K562 (cell line): ENCODE results near the gene ZMYND8. TPM values are rescaled to one million over a fixed set of nuclear protein-coding genes. Genes with fewer than 3 reads are reported as not detected.
A peak's percentile ranks its signal among the peaks of the same experiment; 100 is the strongest.

Experiments used
- CREM ChIP-seq: IDR thresholded peaks from 2 replicates; pipeline ENCODE4 v1.6.1; 2014; ENCODE audit warnings: antibody characterized with exemption, low read depth
- CUX1 ChIP-seq: fragments of 200-800 bp; sonication (Bioruptor generic); IDR thresholded peaks from 2 replicates; pipeline ENCODE4 v1.6.1; 2016; ENCODE audit warnings: missing genetic modification characterization, missing compliant biosample characterization
- POLR2G ChIP-seq: fragments of 200-400 bp; formaldehyde crosslinking; IDR thresholded peaks from 2 replicates; pipeline ENCODE4 v1.6.1; 2017; ENCODE audit warnings: low read depth, mild to moderate bottlenecking, antibody characterized with exemption, low read length, moderate library complexity
- RBM25 ChIP-seq: fragments of 200-400 bp; formaldehyde crosslinking; IDR thresholded peaks from 2 replicates; pipeline ENCODE4 v1.6.1; 2018; ENCODE audit warnings: low read length, low read depth, moderate library complexity; ENCODE audit not compliant: severe bottlenecking
- SIN3A ChIP-seq, 2 experiments: fragments of 150-350 bp in 1 of 2; IDR thresholded peaks; 2 replicates each; pipeline ENCODE4 v1.6.1; 2011 to 2016; ENCODE audit warnings: borderline replicate concordance in 2 of 2, low read depth in 2 of 2, low read length in 2 of 2, mild to moderate bottlenecking in 2 of 2, moderate library complexity in 2 of 2; ENCODE audit not compliant: control insufficient read depth in 1 of 2
- TAF7 ChIP-seq: fragments of 450-650 bp; IDR thresholded peaks from 2 replicates; pipeline ENCODE4 v1.6.1; 2016; ENCODE audit warnings: missing genetic modification characterization, missing compliant biosample characterization
- ZNF280A ChIP-seq: fragments of 450-650 bp; IDR thresholded peaks from 2 replicates; pipeline ENCODE4 v1.6.1; 2018; ENCODE audit warnings: mild to moderate bottlenecking, low read depth; ENCODE audit not compliant: partially characterized antibody
- ZNF311 ChIP-seq: fragments of 250-450 bp; sonication (Bioruptor Pico); IDR thresholded peaks from 2 replicates; pipeline ENCODE4 v1.4.0; 2020; ENCODE audit warnings: mild to moderate bottlenecking, moderate library complexity
- ZNF436 ChIP-seq: fragments of 250-450, 450-650 bp; sonication (Bioruptor Pico); formaldehyde crosslinking; IDR thresholded peaks from 2 replicates; pipeline ENCODE4 v1.7.0; 2020; ENCODE audit warnings: mild to moderate bottlenecking
- polyA plus RNA-seq, 8 experiments: library from polyadenylated mRNA; depleted of rRNA in 4 of 8; stranded (reverse) in 5 of 8; unstranded in 3 of 8; fragments of >200 nt; fragmentation: Nextera tagmentation in 2 of 8; fragmentation: Illumina TruSeq in 1 of 8; extraction: Ambion mirVana in 2 of 8; extraction: Trizol in 1 of 8; gene quantifications; 2 replicates each; pipeline versions ENCODE4 v1.2.1 to v1.2.3, GENCODE V29; 2011 to 2014; ENCODE audit warnings: inconsistent platforms in 1 of 8, missing spikeins in 1 of 8
- total RNA-seq, 7 experiments: library from RNA; depleted of rRNA in 6 of 7; stranded (reverse); fragments of >200 nt in 6 of 7; fragmentation: Illumina TruSeq in 2 of 7; extraction: Trizol in 2 of 7; gene quantifications; 2 replicates each; pipeline versions ENCODE4 v1.2.1 to v1.2.3, GENCODE V29; 2011 to 2021; ENCODE audit warnings: low replicate concordance in 1 of 7
- TF ChIP-seq, protein P1 (sequence below): fragments of 450-650 bp; formaldehyde crosslinking; IDR thresholded peaks from 2 replicates; pipeline ENCODE4 v1.4.0; 2020; ENCODE audit warnings: mild to moderate bottlenecking, moderate library complexity
- TF ChIP-seq, protein P2 (sequence below): fragments of 450-650 bp; formaldehyde crosslinking; IDR thresholded peaks from 2 replicates; pipeline ENCODE4 v1.4.0; 2022; ENCODE audit warnings: missing genetic modification characterization
- TF ChIP-seq, protein P3 (sequence below): IDR thresholded peaks from 2 replicates; pipeline ENCODE4 v1.6.1; 2011; ENCODE audit warnings: borderline replicate concordance, low read depth, mild to moderate bottlenecking, moderate library complexity, low read length; ENCODE audit not compliant: insufficient read depth, poor library complexity, severe bottlenecking

Gene ZMYND8
- total and polyA plus RNA-seq, 9 of the 15 experiments (the other 6 are each of a cell fraction or from before 2014, with no cell fraction given), result 31.8 to 148 (median 71.9) TPM

DNA sequence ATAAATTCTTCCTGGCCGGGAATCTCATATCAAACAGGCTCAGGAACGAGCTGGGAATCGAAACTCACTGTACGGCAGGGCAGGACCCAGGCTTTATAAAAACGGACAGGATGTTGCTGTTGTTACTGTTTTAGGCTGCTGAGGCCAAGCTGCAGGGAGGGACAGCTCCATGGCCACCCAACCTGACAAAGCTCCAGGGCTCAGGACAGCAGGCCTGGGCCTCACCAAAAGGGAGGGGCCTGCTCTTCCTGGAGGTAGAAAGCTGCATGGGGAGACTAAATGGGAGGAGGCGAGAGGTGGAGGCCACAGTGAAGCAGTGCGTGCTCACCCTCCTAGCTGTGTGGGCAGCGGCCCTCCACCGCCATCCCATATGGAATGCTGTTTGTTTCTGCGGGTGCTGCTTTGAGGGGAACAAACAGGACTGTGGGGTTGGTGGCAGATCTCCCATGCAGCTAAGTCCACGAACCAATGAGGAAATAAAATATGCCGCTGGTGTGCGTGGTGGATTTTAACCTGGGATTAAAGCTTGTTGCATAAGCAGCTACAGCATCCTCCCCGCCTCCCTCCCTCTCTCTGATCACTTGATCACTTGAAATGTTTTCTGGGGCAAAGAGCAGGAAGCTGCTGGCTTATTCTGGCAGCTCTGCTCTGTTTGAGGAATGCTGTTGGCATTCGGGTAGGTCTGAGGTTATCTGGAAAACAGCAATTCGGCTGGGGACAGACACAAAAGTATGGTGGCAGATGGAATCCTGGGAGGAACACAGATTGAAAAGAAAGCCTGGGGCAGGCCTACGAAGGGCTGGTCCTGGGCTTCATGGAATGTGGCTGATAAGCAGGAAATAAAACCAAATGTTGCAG is 2.4 kb upstream of the ZMYND8 start (continued):
- TF ChIP-seq ZNF280A (no peak), TAF7 (tag) (0 out of 2 replicates have a peak, but pooled peaks have one; percentile 15), RBM25 (no peak), POLR2G (peak; percentile 88), ZNF436 (no peak), SIN3A (IDR thresholded peaks at IDR 0.05; ENCODE audit: borderline replicate concordance in 2 of 2, control insufficient read depth in 1 of 2, low read depth in 2 of 2, low read length in 2 of 2) (no peak), CUX1 (no peak; the same call in 1 of the 2 replicates), ZNF311 (CRISPR knock-in tag) (peak; percentile 50; the same call in 1 of the 2 replicates), CREM (0 out of 2 replicates have a peak, but pooled peaks have one; percentile 6)
- TF ChIP-seq, protein P1, sequence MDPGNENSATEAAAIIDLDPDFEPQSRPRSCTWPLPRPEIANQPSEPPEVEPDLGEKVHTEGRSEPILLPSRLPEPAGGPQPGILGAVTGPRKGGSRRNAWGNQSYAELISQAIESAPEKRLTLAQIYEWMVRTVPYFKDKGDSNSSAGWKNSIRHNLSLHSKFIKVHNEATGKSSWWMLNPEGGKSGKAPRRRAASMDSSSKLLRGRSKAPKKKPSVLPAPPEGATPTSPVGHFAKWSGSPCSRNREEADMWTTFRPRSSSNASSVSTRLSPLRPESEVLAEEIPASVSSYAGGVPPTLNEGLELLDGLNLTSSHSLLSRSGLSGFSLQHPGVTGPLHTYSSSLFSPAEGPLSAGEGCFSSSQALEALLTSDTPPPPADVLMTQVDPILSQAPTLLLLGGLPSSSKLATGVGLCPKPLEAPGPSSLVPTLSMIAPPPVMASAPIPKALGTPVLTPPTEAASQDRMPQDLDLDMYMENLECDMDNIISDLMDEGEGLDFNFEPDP (CRISPR knock-in tag), result no peak
- TF ChIP-seq, protein P2, sequence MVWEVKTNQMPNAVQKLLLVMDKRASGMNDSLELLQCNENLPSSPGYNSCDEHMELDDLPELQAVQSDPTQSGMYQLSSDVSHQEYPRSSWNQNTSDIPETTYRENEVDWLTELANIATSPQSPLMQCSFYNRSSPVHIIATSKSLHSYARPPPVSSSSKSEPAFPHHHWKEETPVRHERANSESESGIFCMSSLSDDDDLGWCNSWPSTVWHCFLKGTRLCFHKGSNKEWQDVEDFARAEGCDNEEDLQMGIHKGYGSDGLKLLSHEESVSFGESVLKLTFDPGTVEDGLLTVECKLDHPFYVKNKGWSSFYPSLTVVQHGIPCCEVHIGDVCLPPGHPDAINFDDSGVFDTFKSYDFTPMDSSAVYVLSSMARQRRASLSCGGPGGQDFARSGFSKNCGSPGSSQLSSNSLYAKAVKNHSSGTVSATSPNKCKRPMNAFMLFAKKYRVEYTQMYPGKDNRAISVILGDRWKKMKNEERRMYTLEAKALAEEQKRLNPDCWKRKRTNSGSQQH, result no peak
- TF ChIP-seq, protein P3, sequence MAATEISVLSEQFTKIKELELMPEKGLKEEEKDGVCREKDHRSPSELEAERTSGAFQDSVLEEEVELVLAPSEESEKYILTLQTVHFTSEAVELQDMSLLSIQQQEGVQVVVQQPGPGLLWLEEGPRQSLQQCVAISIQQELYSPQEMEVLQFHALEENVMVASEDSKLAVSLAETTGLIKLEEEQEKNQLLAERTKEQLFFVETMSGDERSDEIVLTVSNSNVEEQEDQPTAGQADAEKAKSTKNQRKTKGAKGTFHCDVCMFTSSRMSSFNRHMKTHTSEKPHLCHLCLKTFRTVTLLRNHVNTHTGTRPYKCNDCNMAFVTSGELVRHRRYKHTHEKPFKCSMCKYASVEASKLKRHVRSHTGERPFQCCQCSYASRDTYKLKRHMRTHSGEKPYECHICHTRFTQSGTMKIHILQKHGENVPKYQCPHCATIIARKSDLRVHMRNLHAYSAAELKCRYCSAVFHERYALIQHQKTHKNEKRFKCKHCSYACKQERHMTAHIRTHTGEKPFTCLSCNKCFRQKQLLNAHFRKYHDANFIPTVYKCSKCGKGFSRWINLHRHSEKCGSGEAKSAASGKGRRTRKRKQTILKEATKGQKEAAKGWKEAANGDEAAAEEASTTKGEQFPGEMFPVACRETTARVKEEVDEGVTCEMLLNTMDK, result no peak
